Endodermal cell (in vitro differentiated cells): ENCODE measurements around the gene TPM2. TPM values are rescaled to one million over a fixed set of nuclear protein-coding genes. Genes with fewer than 3 reads are reported as not detected.

ENCODE experiments used
- DNase-seq: peaks from one replicate; pipeline ENCODE4 v3.0.0-alpha.2; 2017
- H3K27ac ChIP-seq: 2 replicates; pipeline ENCODE4 v1.5.1; 2013; ENCODE audit warnings: mild to moderate bottlenecking, low read depth, low read length, moderate library complexity
- H3K27me3 ChIP-seq: 2 replicates; pipeline ENCODE4 v1.6.1; 2013; ENCODE audit warnings: mild to moderate bottlenecking, low read length, moderate library complexity; ENCODE audit not compliant: insufficient read depth, control insufficient read depth, poor library complexity, severe bottlenecking
- H3K36me3 ChIP-seq: 2 replicates; pipeline ENCODE4 v1.7.0; 2013; ENCODE audit warnings: mild to moderate bottlenecking, low read length, moderate library complexity; ENCODE audit not compliant: control insufficient read depth, insufficient read depth
- H3K4me1 ChIP-seq: one replicate; pipeline ENCODE4 v1.7.0; 2013; ENCODE audit warnings: low read length; ENCODE audit not compliant: control insufficient read depth, insufficient read depth
- H3K4me3 ChIP-seq: 2 replicates; pipeline ENCODE4 v1.5.1; 2013; ENCODE audit warnings: mild to moderate bottlenecking, low read length, moderate library complexity
- H3K9ac ChIP-seq: 2 replicates; pipeline ENCODE4 v1.6.1; 2013; ENCODE audit warnings: mild to moderate bottlenecking, low read length, moderate library complexity; ENCODE audit not compliant: poor library complexity, severe bottlenecking; ENCODE audit errors: extremely low read depth
- H3K9me3 ChIP-seq: 2 replicates; pipeline ENCODE4 v1.6.1; 2013; ENCODE audit warnings: mild to moderate bottlenecking, low read length, moderate library complexity; ENCODE audit not compliant: control insufficient read depth
- H3K27ac Mint-ChIP-seq: 2 replicates; pipeline ENCODE4 v1.8.0; 2020; ENCODE audit warnings: mixed read lengths
- H3K27me3 Mint-ChIP-seq: 2 replicates; pipeline ENCODE4 v1.8.0; 2021; ENCODE audit warnings: mild to moderate bottlenecking, mixed read lengths; ENCODE audit not compliant: insufficient read depth
- H3K36me3 Mint-ChIP-seq: 2 replicates; pipeline ENCODE4 v1.8.0; 2020; ENCODE audit warnings: low read depth, mixed read lengths
- H3K4me1 Mint-ChIP-seq: 2 replicates; pipeline ENCODE4 v1.8.0; 2020; ENCODE audit warnings: mixed read lengths
- H3K4me3 Mint-ChIP-seq: 2 replicates; pipeline ENCODE4 v1.8.0; 2020; ENCODE audit warnings: mild to moderate bottlenecking, moderate library complexity, mixed read lengths
- H3K9me3 Mint-ChIP-seq: 2 replicates; pipeline ENCODE4 v1.8.0; 2020; ENCODE audit warnings: mild to moderate bottlenecking, mixed read lengths
- CTCF ChIP-seq: fragments of 200-600 bp; sonication (generic); conservative IDR thresholded peaks from 2 replicates; pipeline ENCODE4 v1.5.0; 2021; ENCODE audit warnings: antibody characterized with exemption, mild to moderate bottlenecking
- WGBS, 2 experiments: methylation state at CpG; one replicate each; pipeline versions ENCODE4 v1.1.5 to v1.1.7; 2013; ENCODE audit warnings: missing lambda C conversion rate in 2 of 2, mixed read lengths in 1 of 2; ENCODE audit not compliant: insufficient coverage in 1 of 2, insufficient read length in 1 of 2; 5-methylcytosine and 5-hydroxymethylcytosine counted together
- total RNA-seq, 2 donors: library from RNA; stranded (reverse); fragmentation: NEBNext Ultra II Directional in 1 of 2; extraction: Animal tissue kit (Norgen Biotek cat#: 25700) in 1 of 2; gene quantifications; 2 replicates in 1 of 2; 3 replicates in 1 of 2; pipeline ENCODE4 v1.2.1, GENCODE V29; 2021

Gene TPM2
- total RNA-seq, 2 donors from 2014 or later, result 191 to 251 TPM

- 90% methylated on average over 5 of the region's 5 CpGs for WGBS, 2 experiments
- no peaks in the 10 kb centered on the region for H3K9me3 Mint-ChIP-seq
- Histone ChIP-seq H3K36me3 (peaks cover 75% of the 10 kb centered on the region), H3K4me3 (no peak overlapping the region), H3K9ac (no peak overlapping the region), H3K4me1 (no peaks in the 10 kb centered on the region), H3K27ac (no peak overlapping the region), H3K9me3 (no peaks in the 10 kb centered on the region), H3K27me3 (no peaks in the 10 kb centered on the region)
- peaks cover 32% of the 10 kb centered on the region for H3K36me3 Mint-ChIP-seq
- H3K27me3 Mint-ChIP-seq, result no peaks in the 10 kb centered on the region
- DNase-seq, result no peak
- no peak overlapping the region for H3K4me3 Mint-ChIP-seq
- no peak for TF ChIP-seq CTCF
- peaks cover 2% of the 10 kb centered on the region for H3K4me1 Mint-ChIP-seq
- H3K27ac Mint-ChIP-seq, result no peak overlapping the region
Measured at GRCh38 chr9:35698231-35698630, 8.5 kb upstream of the TPM2 start.

DNA sequence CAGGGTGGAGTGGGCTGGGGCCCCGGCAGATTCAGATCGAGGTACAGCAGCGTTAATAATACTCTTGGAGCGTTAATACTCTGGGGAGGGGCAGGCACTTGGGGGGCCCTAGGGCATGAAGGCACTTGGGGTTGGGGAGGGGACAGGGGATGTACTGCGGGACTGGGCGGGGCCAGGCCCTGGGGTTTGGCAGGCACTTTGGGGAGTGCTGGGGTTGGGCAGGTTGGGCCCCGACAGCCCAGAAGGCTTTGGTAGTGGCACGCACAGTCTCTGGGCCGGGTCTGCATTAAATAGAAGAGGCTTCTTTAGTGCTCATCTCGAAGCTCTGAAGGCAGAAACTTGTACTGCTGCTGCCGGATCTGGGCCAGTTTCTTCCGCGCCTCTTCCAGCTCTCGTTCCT is 7.8 kb upstream of the TPM2 start:
- Histone ChIP-seq H3K27ac (no peak overlapping the region), H3K36me3 (peaks cover 68% of the 10 kb centered on the region), H3K4me3 (no peak overlapping the region), H3K27me3 (no peaks in the 10 kb centered on the region), H3K9ac (no peak overlapping the region), H3K9me3 (no peaks in the 10 kb centered on the region), H3K4me1 (no peaks in the 10 kb centered on the region)
- WGBS, 2 experiments, result 93 to 98% methylated on average over 10 to 14 of the region's 14 CpGs
- Mint-ChIP-seq H3K27ac (no peak overlapping the region), H3K27me3 (no peaks in the 10 kb centered on the region), H3K9me3 (no peaks in the 10 kb centered on the region), H3K4me3 (no peak overlapping the region), H3K4me1 (peaks cover 2% of the 10 kb centered on the region), H3K36me3 (peaks cover 25% of the 10 kb centered on the region)
- DNase-seq, result no peak
- TF ChIP-seq CTCF, result no peak

- peaks cover 5% of the 10 kb centered on the region for H3K4me1 Mint-ChIP-seq
- H3K27me3 ChIP-seq, result no peaks in the 10 kb centered on the region
- no peak overlapping the region for H3K27ac Mint-ChIP-seq
- no peak overlapping the region for H3K27ac ChIP-seq
- no peaks in the 10 kb centered on the region for H3K9me3 ChIP-seq
- peak; percentile 92 for DNase-seq
- WGBS, 2 experiments, result 59 to 100% methylated on average over 1 to 9 of the region's 9 CpGs
- H3K4me3 Mint-ChIP-seq, result no peak overlapping the region
- peak; percentile 95 for TF ChIP-seq CTCF
- H3K9me3 Mint-ChIP-seq, result no peaks in the 10 kb centered on the region
- no peak overlapping the region for H3K4me3 ChIP-seq
- H3K4me1 ChIP-seq, result no peaks in the 10 kb centered on the region
- peaks cover 24% of the 10 kb centered on the region for H3K36me3 Mint-ChIP-seq
- no peaks in the 10 kb centered on the region for H3K27me3 Mint-ChIP-seq
- H3K36me3 ChIP-seq, result peaks cover 62% of the 10 kb centered on the region
- no peak overlapping the region for H3K9ac ChIP-seq
Measured at GRCh38 chr9:35696520-35697215, 6.9 kb upstream of the TPM2 start.
